Measurements from ENCODE around the gene AMPH.

The AMPH gene

DNA sequence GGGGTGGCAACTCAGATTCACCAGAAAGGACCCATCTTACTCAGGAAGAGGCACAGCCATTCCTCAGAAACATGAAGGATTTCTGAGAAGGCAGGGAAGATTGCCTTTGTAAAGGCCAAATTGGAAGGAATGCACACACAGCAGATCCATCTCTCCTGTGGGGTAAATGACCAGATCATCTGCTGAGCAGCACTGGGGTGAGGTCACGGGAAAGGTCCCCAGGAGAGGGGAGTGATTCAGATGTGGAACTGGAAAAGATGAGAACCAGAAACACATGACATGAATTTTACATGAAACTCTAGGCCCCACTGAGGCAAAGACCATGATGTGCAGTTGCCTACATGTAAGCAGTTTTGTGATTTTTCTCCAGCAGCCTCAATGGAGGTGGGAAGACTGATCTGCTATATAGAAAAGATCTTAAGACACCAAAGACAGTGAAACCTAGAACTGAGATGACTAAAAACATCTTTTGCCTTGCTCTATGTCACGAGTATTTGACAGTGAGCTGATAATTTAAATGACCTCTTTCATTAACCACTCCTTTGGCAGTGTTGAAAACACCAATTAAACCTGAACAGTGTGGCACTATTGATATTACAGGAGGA is 91.6 kb downstream of the AMPH start:
- no peak for DNase-seq

GRCh38 chr7:38535073-38535472 is 96.1 kb downstream of the AMPH start:
- DNase-seq: no peak

GRCh38 chr7:38525857-38526256 is 105.3 kb downstream of the AMPH start:
- no peak for DNase-seq

DNA sequence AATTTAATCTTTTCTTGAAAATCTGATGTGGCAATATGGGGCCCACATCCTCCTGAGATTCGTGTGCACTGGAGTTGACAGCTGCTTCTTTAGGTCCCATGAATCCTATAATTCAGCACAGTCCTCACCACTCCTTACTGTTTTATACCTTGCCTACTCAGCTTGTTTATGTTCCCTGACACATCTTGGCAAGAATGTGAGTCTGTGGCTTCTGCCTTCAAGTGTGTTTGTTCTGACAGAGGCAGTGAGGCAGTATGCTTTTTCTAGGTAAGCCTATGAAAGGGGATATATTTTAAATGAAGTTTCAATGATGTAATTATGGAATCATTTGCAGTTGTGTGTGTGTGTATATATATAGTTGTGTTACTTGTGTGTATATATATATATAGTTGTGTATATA is 106.4 kb downstream of the AMPH start:
- DNase-seq: no peak

DNA sequence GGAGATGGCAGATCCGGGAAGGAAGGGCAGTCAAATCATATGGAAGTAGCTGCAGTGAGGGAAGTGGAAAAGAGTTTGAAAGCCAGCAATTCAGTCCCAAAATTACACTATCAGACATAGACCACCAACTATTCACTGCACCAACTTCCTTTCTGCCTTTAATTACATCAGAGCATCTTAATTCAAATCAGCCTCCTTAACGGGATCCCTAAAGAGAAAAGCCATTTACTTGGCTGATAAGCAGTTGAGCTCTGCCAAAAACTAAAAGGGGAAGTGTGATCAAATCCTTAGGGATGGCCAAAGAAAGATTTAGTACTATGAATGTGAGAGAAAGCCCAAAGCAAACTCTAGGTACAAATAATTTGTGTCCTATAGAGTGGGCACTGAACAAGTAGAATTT is 110.4 kb downstream of the AMPH start:
- no peak for DNase-seq

GRCh38 chr7:38518541-38518940 is 112.6 kb downstream of the AMPH start:
- peak; percentile 18 for DNase-seq

- no peak for DNase-seq
These were observed 118.5 kb downstream of the AMPH start for GRCh38 chr7:38512704-38513103.

GRCh38 chr7:38512291-38512690 is 118.9 kb downstream of the AMPH start:
- DNase-seq: no peak

GRCh38 chr7:38507384-38507783 is 123.8 kb downstream of the AMPH start:
- peak; percentile 25 for DNase-seq

DNA sequence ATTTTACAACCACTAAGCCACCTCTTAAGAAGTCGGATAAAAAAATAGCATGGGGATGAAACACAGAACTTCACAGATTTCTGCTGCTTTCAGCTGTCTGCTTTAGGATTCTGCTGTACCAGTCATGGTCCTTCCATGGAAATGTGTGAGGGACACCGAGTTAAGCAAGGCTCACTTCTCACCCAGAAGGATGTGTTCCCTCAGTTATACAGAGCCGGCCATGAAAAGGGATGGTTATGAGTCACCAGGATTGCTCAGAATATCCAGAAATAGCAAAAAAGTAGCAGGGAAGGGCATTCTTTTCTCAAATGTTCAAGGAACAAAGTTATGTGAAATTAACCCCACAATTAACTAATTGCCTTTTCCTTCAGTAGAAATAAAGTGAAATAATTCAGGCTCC is 124.4 kb downstream of the AMPH start:
- peak; percentile 68 for DNase-seq

- DNase-seq: peak; percentile 34
These were observed 125.2 kb downstream of the AMPH start for GRCh38 chr7:38506004-38506403.

- DNase-seq: no peak
These were observed 126.5 kb downstream of the AMPH start for GRCh38 chr7:38504684-38505083.

- no peak for DNase-seq
These were observed 128.3 kb downstream of the AMPH start for GRCh38 chr7:38502848-38503247.

- no peak for DNase-seq
These were observed 128.9 kb downstream of the AMPH start for GRCh38 chr7:38502289-38502688.

DNA sequence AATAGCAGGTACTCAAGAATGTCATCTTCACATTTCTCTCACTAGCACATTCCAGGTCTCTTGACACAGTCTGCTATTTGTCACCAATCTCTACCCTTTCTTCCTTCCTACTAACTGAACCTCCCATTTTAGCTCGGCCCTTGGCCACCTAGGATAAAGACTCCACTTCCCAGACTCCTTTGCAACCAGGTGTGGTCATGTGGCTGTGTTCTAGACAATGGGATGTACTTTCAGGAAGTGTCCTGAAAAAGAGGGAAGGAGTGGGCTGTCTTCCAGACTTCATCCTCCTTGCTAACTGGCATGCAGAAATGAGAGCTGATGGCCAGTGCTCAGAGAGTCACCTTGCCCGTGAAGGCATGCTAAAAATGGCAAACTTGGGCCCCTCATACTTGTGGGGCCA is 139.2 kb downstream of the AMPH start:
- DNase-seq: no peak

DNA sequence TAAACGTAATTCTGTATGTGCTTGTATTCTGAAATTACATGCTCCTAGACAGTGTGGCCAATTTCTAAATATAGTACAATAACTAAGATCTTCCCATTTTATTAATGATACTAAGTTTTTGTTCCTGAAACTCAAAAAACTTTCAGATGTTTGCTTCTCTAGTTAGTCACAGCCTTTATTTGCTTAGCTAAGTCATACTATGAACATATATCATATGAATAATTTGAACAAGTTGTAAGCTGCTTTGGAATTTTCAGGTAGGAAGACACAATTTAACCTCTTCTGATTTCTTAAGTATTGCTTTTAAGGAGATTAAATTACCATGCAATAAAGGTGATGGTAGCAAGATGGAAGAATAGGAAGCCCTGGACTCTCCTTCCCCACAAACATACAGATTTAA is 148.7 kb downstream of the AMPH start:
- DNase-seq: no peak

DNA sequence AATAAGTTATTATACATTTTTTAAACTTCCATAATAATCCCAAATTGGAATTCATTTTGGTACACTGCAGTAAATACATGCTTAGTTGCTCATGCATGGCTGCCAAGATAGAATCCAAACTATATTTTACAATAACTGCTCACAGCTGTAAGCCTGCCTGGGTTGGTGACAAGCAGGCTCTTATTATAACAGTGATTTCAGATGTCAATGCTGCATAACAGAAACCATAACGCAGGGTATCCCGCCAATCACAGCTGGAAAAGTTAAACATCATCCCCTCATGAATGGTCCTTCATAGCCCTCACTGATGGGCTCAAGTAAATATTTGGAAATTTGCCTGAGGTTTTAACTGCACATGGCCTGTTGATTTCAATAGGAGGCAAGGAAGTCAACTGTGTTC is 149.8 kb downstream of the AMPH start:
- DNase-seq: no peak

GRCh38 chr7:38478404-38478803 is 152.8 kb downstream of the AMPH start:
- peak; percentile 4 for DNase-seq

GRCh38 chr7:38477333-38477732 is 153.8 kb downstream of the AMPH start:
- no peak for DNase-seq

DNA sequence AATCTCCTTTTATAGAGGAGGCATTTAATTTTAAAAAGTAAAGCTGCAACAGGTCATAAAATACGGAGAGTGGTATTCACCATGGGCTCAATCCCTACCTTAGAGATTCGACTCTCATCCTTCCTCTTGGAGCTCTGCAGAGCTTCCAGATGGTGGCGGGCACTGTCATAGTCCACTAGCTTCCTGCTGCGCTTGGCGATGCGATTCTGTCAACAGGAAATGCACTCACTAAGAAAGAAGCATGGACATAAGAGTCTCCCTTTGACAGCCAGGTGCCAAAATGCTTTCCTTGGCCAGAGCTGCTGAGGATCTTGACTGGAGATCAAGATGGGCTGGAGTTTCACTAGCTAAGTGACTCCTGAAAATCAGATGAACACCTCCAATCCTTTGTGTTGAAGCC is 154.4 kb downstream of the AMPH start:
- no peak for DNase-seq

DNA sequence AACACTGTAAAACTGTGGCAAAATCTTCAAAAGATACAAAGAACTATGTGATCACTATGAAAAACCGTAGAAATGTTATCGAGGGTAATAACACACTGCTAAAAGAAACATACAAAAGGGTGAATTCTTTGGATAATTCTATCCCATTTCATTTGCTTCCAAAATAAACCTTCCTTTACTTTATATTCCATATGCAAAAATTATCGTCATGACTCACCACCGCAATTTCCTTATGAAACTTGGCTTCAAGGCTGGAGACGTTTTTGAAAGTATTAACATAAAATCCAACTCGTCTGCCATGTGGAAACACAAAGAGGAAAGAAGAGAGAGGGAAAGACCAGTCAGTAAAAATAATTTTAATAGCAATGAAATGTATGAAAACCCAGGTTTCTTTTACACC is 165.2 kb downstream of the AMPH start:
- no peak for DNase-seq

DNA sequence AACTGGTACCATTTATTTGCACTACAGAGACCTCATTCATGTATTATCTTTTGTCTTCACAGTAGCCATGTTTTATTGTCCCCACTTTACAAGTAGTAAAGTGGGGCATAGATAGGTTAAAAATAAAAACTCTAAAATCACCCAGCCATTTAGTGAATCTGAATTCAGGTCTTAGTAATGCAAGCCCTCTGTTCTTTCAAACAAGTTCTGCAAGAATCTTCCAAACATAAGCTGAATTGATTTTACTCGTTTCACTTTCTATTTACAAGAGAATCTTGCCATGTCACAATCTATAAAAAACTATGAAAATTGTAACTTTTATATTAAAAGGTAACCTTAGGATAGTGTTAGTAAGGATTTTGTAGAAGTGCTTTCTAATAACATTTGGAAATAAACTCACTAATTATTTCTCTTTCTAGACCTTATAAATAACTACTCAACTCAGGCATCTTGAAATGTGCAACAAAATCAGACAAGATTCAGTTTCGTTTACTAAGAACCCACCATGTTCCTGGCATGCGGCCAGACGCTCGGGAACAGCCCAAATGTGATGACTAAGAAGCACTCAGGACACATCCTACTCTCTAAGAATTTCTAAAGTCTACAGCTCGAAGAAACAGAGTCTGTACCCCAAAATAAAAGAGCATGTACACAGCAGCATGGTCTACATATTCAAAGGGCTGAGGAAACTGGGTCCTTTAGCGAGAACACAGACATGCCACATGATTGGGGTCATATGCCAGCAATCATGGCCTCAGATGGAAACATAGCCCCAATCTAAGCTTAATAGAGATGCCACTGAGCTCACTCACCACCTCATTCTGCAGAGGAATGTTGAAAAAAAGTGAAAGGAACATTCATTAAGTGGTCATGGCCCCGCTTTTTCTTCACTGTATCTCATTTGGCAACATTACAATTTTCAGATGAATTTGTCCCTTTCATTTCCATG is 167.6 kb downstream of the AMPH start:
- DNase-seq: peak; percentile 82

DNA sequence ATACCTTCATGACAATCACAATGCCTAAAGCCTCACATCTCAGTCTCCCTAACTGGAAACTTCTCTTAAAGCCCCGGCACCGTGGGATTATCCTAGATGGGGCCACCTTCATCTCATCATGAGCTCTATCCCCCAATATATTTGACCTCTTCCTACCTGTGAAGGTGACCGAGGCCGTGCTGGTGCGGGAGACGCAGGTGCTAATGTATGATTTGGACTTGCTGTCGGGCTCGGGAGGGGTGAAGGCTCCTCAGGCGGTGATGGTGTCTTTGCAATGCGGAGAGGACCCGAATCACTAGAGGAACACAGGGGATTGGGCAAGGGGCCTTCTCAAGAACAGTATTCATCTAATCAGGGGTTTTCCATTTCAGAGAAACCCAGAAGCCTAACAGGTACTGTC is 168.4 kb downstream of the AMPH start:
- DNase-seq: no peak

GRCh38 chr7:38461887-38462286 is 169.3 kb downstream of the AMPH start:
- DNase-seq: no peak

- no peak for DNase-seq
These were observed 177.3 kb downstream of the AMPH start for GRCh38 chr7:38453826-38454225.
